RCC 7860 (cell line): Measurements from ENCODE around the gene DPY19L3.
A peak's percentile ranks its signal among the peaks of the same experiment; 100 is the strongest.
"Not testable (repeated sequence)": the region's sequence is repeated elsewhere in the genome, so short reads cannot be mapped to it uniquely, and the experiment has no call there.

Experiments used
- DNase-seq: peaks from one replicate; pipeline ENCODE4 v3.0.0-alpha.2; 2015; ENCODE audit warnings: low spot score
- FAIRE-seq: peaks from 2 replicates; lab custom pipeline; 2012; peaks lifted over from hg19 to GRCh38; lab: Jason Lieb, UNC

The DPY19L3 gene

GRCh38 chr19:32405431-32406160, at the start of gene DPY19L3:
Gene DPY19L3 (plus strand): TSS chr19:32405770. CDS start chr19:32408254, 2,484 bp downstream.
- no peak for FAIRE-seq

GRCh38 chr19:32357720-32358119, 47.9 kb upstream of the DPY19L3 start:
- no peak for FAIRE-seq
- DNase-seq: no peak

More at GRCh38 chr19:32405431-32406160, at the start of gene DPY19L3:
- peak; percentile 78 for DNase-seq

- DNase-seq: no peak
- FAIRE-seq: no peak
These were observed 47.2 kb upstream of the DPY19L3 start for GRCh38 chr19:32358321-32358720.

GRCh38 chr19:32359581-32359980, 46.0 kb upstream of the DPY19L3 start:
- FAIRE-seq: no peak
- no peak for DNase-seq

- FAIRE-seq: no peak
- no peak for DNase-seq
These were observed 43.8 kb upstream of the DPY19L3 start for GRCh38 chr19:32361574-32362317.

GRCh38 chr19:32362318-32362691, 43.3 kb upstream of the DPY19L3 start:
- DNase-seq (no peak), FAIRE-seq (no peak)

- DNase-seq: no peak
- no peak for FAIRE-seq
These were observed 42.4 kb upstream of the DPY19L3 start for GRCh38 chr19:32363175-32363574.

GRCh38 chr19:32363632-32364031, 41.9 kb upstream of the DPY19L3 start:
- no peak for DNase-seq
- no peak for FAIRE-seq

GRCh38 chr19:32364040-32364439, 41.5 kb upstream of the DPY19L3 start:
- FAIRE-seq (no peak), DNase-seq (no peak)

- no peak for FAIRE-seq
These were observed 38.5 kb upstream of the DPY19L3 start for GRCh38 chr19:32367063-32367462.

GRCh38 chr19:32367948-32368536, 37.5 kb upstream of the DPY19L3 start:
- FAIRE-seq (no peak), DNase-seq (no peak)

More at GRCh38 chr19:32367063-32367462, 38.5 kb upstream of the DPY19L3 start:
- no peak for DNase-seq

GRCh38 chr19:32368787-32369186, 36.8 kb upstream of the DPY19L3 start:
- DNase-seq (no peak), FAIRE-seq (no peak)

- peak; percentile 58 for DNase-seq
- FAIRE-seq: no peak
These were observed 32.6 kb upstream of the DPY19L3 start for GRCh38 chr19:32372726-32373517.

- DNase-seq (peak; percentile 99), FAIRE-seq (peak; percentile 97)
These were observed 31.8 kb upstream of the DPY19L3 start for GRCh38 chr19:32373585-32374295.

- FAIRE-seq, DNase-seq: not testable (repeated sequence)
These were observed 31.2 kb upstream of the DPY19L3 start for GRCh38 chr19:32374362-32374761.

- not testable (repeated sequence) for FAIRE-seq, DNase-seq
These were observed 28.5 kb upstream of the DPY19L3 start for GRCh38 chr19:32377088-32377487.

GRCh38 chr19:32380269-32380668, 25.3 kb upstream of the DPY19L3 start:
- no peak for FAIRE-seq
- no peak for DNase-seq

GRCh38 chr19:32387701-32388392, 17.7 kb upstream of the DPY19L3 start:
- no peak for FAIRE-seq

GRCh38 chr19:32388393-32388855, 17.1 kb upstream of the DPY19L3 start:
- DNase-seq: no peak
- no peak for FAIRE-seq

More at GRCh38 chr19:32387701-32388392, 17.7 kb upstream of the DPY19L3 start:
- no peak for DNase-seq
